Measurements from ENCODE around the gene ETV6.

ETV6 gene

DNA sequence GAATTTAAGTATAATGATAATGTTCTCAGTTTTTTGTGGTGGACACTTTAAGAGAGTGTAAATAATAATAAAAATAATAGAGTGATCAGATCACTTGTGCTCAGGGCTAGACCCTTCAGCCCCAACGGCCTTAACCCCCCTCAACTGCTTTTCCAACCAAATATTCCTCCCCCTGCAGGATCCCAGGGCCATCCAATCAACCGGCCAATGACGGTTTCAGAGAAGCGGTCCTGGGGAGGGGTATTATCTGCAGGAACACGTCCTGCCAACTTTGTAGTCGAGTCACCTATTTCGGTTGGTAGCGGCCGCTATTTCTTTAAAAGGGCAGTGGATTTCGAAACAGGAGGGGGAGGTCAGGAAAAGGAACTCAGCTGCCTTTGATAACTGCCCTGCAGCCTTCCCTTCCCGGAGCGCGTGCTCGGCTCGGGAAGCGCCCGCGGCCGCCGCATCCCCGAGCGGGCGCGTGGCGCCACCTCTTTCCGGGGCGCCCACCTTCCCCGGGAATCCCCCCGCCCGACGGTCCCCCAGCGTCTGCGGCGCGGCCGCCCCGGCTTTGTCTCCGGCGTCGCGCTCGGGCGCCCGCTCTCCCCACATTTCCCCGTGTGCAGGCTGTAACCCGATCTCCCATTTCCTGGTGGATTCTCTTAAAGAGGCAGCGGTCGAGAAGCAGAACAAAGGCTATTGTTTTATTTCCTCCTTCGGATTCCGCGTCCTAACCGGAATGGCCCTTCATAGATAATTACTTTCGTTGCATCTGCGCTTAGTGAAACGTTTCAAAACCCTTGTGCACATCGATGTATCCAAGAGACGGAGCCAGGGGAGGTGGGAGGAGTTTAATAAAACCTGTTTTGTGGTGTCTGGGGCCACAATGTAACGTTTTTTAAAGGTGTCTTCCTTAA lies 711 bp upstream of the ETV6 start:
- Mint-ChIP-seq H3K4me1 (peaks cover 40% of the 10 kb centered on the region), H3K27ac (peak overlapping the region; percentile 100), H3K9me3 (peaks cover 27% of the 10 kb centered on the region), H3K36me3 (ENCODE audit: low read depth) (peaks cover 17% of the 10 kb centered on the region), H3K4me3 (peak overlapping the region; percentile 95), H3K27me3 (ENCODE audit: low read depth, poor library complexity) (peaks cover 9% of the 10 kb centered on the region)
- TF ChIP-seq, protein P1, sequence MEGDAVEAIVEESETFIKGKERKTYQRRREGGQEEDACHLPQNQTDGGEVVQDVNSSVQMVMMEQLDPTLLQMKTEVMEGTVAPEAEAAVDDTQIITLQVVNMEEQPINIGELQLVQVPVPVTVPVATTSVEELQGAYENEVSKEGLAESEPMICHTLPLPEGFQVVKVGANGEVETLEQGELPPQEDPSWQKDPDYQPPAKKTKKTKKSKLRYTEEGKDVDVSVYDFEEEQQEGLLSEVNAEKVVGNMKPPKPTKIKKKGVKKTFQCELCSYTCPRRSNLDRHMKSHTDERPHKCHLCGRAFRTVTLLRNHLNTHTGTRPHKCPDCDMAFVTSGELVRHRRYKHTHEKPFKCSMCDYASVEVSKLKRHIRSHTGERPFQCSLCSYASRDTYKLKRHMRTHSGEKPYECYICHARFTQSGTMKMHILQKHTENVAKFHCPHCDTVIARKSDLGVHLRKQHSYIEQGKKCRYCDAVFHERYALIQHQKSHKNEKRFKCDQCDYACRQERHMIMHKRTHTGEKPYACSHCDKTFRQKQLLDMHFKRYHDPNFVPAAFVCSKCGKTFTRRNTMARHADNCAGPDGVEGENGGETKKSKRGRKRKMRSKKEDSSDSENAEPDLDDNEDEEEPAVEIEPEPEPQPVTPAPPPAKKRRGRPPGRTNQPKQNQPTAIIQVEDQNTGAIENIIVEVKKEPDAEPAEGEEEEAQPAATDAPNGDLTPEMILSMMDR (IDR thresholded peaks at IDR 0.05): no peak
- DNase-seq: peak; percentile 81

DNA sequence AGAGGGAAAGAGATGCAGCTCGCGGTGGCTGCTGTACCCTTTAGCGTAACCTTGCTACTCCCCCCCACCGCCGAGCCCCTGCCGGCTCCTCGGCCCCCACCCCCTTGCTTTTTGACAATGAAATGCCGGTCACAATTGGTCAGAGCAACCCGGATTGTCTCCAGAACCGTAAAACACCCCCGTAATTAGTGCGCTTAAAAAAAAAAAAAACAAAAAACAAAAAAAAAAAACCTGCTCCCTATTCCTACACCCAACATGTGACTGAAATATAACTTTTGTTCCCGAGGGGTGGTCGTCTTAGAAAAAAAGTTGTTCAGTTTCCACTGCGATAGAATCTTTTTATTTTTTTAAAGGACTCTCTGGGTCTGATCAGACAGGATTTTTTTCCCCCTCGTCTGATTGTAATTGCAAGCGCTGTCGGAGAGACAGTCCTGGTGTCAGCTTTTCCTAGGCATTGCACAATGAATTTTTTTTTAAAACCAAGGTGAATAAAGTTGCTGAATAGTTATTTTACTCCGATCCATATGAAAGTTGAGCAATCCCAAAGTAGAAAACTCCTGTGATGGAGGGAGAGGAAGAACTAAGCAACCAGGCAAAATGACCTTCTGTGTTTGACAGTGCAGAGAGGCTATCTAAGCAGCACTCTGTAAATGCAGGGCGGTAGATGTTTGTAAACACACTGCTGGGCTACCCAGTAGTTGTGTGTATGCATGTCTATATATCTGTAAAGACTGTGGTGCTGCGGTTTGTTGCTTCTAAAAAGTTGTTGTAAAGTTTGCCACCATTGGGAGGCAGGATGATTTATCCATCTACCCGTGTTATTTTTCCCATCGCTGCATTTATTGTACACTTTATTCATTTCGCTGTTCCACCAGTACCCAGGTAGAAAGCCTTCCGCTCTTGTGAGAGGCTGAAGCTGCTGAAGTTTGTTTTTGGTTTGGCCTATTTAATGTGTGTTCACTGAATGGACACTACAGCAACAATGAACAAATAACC lies 1.1 kb downstream of the ETV6 start:
- H3K36me3 Mint-ChIP-seq (ENCODE audit: low read depth): peaks cover 6% of the 10 kb centered on the region
- H3K4me3 Mint-ChIP-seq: peak overlapping the region; percentile 95
- H3K27me3 Mint-ChIP-seq (ENCODE audit: low read depth, poor library complexity): peaks cover 2% of the 10 kb centered on the region
- DNase-seq: peak; percentile 54
- TF ChIP-seq, protein P1 (IDR thresholded peaks at IDR 0.05): no peak
- peaks cover 11% of the 10 kb centered on the region for H3K9me3 Mint-ChIP-seq
- H3K27ac Mint-ChIP-seq: peak overlapping the region; percentile 98
- H3K4me1 Mint-ChIP-seq: peaks cover 49% of the 10 kb centered on the region

DNA sequence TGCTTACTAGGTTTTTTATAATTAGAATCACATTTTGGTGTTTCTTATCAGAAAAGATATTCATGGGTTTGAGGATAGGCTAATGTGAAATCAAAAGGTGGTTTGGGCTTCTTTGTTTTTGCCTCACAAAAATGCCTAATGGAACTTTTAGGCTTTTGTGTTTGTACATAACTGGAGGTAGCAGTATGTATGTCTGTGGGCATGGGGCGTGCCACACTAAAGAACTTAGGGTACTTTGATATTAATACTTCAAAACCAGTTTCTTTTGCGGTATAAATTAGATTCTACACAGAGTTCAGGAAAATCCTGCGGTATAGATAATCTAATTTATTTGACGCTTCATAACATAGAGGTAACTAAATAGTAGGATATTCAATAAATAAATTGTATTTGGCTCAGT lies 1.9 kb downstream of the ETV6 start:
- no peak for DNase-seq
- peaks cover 7% of the 10 kb centered on the region for H3K9me3 Mint-ChIP-seq
- H3K27ac Mint-ChIP-seq: no peak overlapping the region
- peak overlapping the region; percentile 95 for H3K4me3 Mint-ChIP-seq
- H3K36me3 Mint-ChIP-seq (ENCODE audit: low read depth): peaks cover 4% of the 10 kb centered on the region
- peaks cover 2% of the 10 kb centered on the region for H3K27me3 Mint-ChIP-seq (ENCODE audit: low read depth, poor library complexity)
- TF ChIP-seq, protein P1 (IDR thresholded peaks at IDR 0.05): no peak
- peaks cover 57% of the 10 kb centered on the region for H3K4me1 Mint-ChIP-seq

DNA sequence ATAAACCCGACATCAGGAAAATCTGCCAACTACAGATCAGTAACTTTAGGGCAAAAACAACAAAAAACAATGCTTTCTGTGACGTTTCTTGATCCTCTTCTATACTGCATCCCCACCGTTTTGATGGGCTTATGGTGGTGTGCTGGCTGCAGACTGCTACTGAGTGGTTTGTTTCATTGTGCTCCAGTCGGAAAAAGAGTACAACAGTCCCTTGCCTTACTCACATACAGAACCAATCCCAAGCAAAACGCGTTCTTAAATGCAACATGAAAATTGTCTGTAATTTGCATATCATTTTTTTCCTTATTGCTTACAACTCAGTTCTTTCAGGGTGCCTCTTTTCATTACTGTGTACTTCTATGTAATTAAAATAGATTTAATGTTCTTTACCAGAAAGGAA lies 2.3 kb downstream of the ETV6 start:
- peaks cover 4% of the 10 kb centered on the region for H3K36me3 Mint-ChIP-seq (ENCODE audit: low read depth)
- DNase-seq: no peak
- no peak overlapping the region for H3K27ac Mint-ChIP-seq
- peaks cover 4% of the 10 kb centered on the region for H3K9me3 Mint-ChIP-seq
- H3K27me3 Mint-ChIP-seq (ENCODE audit: low read depth, poor library complexity): peaks cover 2% of the 10 kb centered on the region
- peaks cover 61% of the 10 kb centered on the region for H3K4me1 Mint-ChIP-seq
- H3K4me3 Mint-ChIP-seq: peak overlapping the region; percentile 95
- TF ChIP-seq, protein P1 (IDR thresholded peaks at IDR 0.05): no peak

DNA sequence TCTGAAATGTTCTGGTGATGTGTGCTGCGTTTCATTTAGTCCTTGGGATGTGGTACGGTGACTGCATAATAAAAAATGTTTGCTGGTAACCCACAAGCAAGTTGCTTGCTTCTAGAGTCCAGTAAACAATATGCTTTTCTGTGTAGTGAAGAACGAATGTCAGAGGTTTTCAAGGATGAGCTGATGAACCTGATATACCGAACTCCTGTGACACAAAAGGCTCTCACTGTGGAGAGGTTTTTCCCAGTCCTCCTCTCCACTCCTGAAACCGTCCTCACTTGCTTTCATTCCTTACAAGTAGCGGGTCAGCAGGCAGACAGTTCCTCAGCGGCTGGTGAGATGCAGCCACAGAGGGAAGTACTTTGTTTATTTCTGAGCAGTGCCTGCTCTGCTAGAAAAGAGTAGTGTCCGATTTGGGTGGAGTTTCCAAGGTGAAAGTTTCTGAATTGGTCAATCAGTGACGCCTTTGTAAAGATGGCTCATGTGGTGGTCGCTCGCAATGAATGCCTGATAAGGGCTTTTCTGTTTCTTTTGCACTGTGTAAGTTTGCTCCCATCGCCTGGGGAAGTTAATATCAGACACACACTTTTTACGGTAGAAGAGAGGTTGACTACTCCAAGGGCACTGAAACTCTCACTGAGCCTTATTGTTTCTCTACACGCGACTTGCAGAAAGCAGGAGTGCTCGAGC lies 3.0 kb downstream of the ETV6 start:
- H3K27ac Mint-ChIP-seq: peak overlapping the region; percentile 34
- peaks cover 2% of the 10 kb centered on the region for H3K27me3 Mint-ChIP-seq (ENCODE audit: low read depth, poor library complexity)

More for the DNA sequence above, 3.0 kb downstream of the ETV6 start:
- Mint-ChIP-seq H3K9me3 (no peaks in the 10 kb centered on the region), H3K4me1 (peaks cover 68% of the 10 kb centered on the region), H3K4me3 (peak overlapping the region; percentile 95), H3K36me3 (ENCODE audit: low read depth) (no peaks in the 10 kb centered on the region)
- TF ChIP-seq, protein P1 (IDR thresholded peaks at IDR 0.05): no peak
- DNase-seq: no peak
